ENCODE results near the gene PPP3CA. TPM values are rescaled to one million over a fixed set of nuclear protein-coding genes. Genes with fewer than 3 reads are reported as not detected.
A peak's percentile ranks its signal among the peaks of the same experiment; 100 is the strongest.

PPP3CA gene
- total and polyA plus RNA-seq, 2 of the 8 experiments (the other 6 are each of a cell fraction or from before 2014, with no cell fraction given) = 7.9 to 35.0 TPM

DNA sequence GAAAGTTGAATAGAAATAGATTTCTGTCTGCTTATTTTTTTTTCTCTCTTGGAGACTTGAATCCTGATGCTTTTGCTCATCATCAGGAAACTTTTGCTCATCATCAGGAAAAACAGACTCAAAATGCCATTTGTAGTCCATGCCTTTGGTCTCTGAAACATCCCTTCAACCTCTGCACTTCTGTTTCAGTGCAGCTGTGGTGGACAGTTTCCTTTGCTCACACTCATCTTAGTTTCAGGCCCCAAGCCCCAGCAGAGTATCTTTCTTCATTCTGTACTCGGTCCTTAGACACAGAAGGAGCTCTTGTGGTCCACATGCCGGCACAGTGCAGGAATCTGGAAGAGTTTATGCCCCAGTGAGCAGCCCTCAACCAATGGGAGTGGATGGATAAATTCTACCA, 337.9 kb downstream of the PPP3CA start:
- FAIRE-seq (no peak), DNase-seq (ENCODE audit: low read depth in 1 of 2, low spot score in 2 of 2) (no peak)
- H2AFZ ChIP-seq (ENCODE audit: low read length) = 0 out of 2 replicates have a peak overlapping the region, but pooled peaks have one; percentile 40
- no peak overlapping the region for H3K18ac ChIP-seq (ENCODE audit: extremely low read depth, low read length)
- no peaks in the 10 kb centered on the region for H3K79me2 ChIP-seq (ENCODE audit: control insufficient read depth in 1 of 2, insufficient read depth in 2 of 2, low read length in 2 of 2)
- H3K4me2 ChIP-seq (ENCODE audit: insufficient read depth in 1 of 2, low read depth in 2 of 2, low read length in 2 of 2) = no peak overlapping the region
- H3K9me3 ChIP-seq (ENCODE audit: insufficient read depth in 2 of 2, low read depth in 1 of 2, low read length in 1 of 2) = no peaks in the 10 kb centered on the region
- no peak overlapping the region for H2AK5ac ChIP-seq (ENCODE audit: low read depth, low read length)
- no peaks in the 10 kb centered on the region for H3K36me3 ChIP-seq (ENCODE audit: control insufficient read depth in 2 of 4, insufficient read depth in 4 of 4, low read length in 3 of 4)
- H3K27me3 ChIP-seq (replicated peaks in 1 of 4; ENCODE audit: control insufficient read depth in 3 of 4, extremely low read depth in 1 of 4, insufficient read depth in 3 of 4, low read length in 3 of 4) = no peaks in the 10 kb centered on the region
- CTCF ChIA-PET (ENCODE audit: partially characterized antibody) = no interaction called here
- no peak overlapping the region for H2BK120ac ChIP-seq (replicated peaks; ENCODE audit: low read depth, low read length)
- H4K20me1 ChIP-seq (replicated peaks in 1 of 2; ENCODE audit: control insufficient read depth in 1 of 2, insufficient read depth in 2 of 2, low read length in 2 of 2) = no peaks in the 10 kb centered on the region
- H4K5ac ChIP-seq (ENCODE audit: insufficient read length, low read depth, low read length) = no peak overlapping the region
- no peak overlapping the region for H2BK20ac ChIP-seq (ENCODE audit: low read length)
- H2BK5ac ChIP-seq (ENCODE audit: low read depth, low read length) = no peak overlapping the region
- no peak overlapping the region for H3K9ac ChIP-seq (replicated peaks in 1 of 4; ENCODE audit: extremely low read depth in 1 of 4, low read depth in 3 of 4, low read length in 3 of 4)
- H3K4me1 ChIP-seq (replicated peaks in 1 of 4; ENCODE audit: control insufficient read depth in 3 of 4, insufficient read depth in 4 of 4, low read length in 3 of 4) = no peaks in the 10 kb centered on the region
- no peaks in the 10 kb centered on the region for H3K79me1 ChIP-seq (ENCODE audit: low read depth, low read length)
- POLR2A ChIA-PET (ENCODE audit: partially characterized antibody) = interaction anchor here (1.0 kb wide), 1 partner anchor 21 kb away, joined by 3 read pairs; no protein-coding TSS in a partner anchor
- H4K8ac ChIP-seq (ENCODE audit: extremely low read depth, insufficient read depth, low read length) = no peak overlapping the region
- 92% methylated on average over 2 of the region's 2 CpGs; no CpG with 5 or more reads in 1 of the 2 experiments for WGBS, 2 experiments (ENCODE audit: extremely low coverage in 1 of 2, insufficient coverage in 1 of 2, insufficient read length in 1 of 2, insufficient replicate concordance in 2 of 2, low coverage in 1 of 2, low lambda C conversion rate in 2 of 2, missing lambda C conversion rate in 1 of 2)
- no peak overlapping the region for H3K14ac ChIP-seq (ENCODE audit: insufficient read length)
- no peak overlapping the region for H4K91ac ChIP-seq (replicated peaks; ENCODE audit: insufficient read length, low read length)
- H2BK12ac ChIP-seq (ENCODE audit: low read depth, low read length) = no peak overlapping the region
- no peak overlapping the region for H2BK15ac ChIP-seq (ENCODE audit: low read length)
- H3K4ac ChIP-seq (replicated peaks; ENCODE audit: insufficient read length, low read depth, low read length) = no peak overlapping the region
- H3K4me3 ChIP-seq (ENCODE audit: extremely low read depth in 1 of 4, insufficient read depth in 2 of 4, low read depth in 3 of 4, low read length in 4 of 4) = no peak overlapping the region
- TF ChIP-seq CBX8 (IDR thresholded peaks at IDR 0.05; ENCODE audit: borderline replicate concordance, low read depth, low read length) = no peak
- TF ChIP-seq SP2 (IDR thresholded peaks at IDR 0.05; ENCODE audit: low read length) = no peak
- TF ChIP-seq NANOG (IDR thresholded peaks at IDR 0.05; ENCODE audit: insufficient read depth, low read depth, low read length, poor library complexity, severe bottlenecking) = no peak
- no peak for TF ChIP-seq RXRA (IDR thresholded peaks at IDR 0.05; ENCODE audit: insufficient read depth, low read depth, low read length)
- TF ChIP-seq JUND (IDR thresholded peaks at IDR 0.05; ENCODE audit: low read length) = no peak
- no peak for TF ChIP-seq TCF12 (IDR thresholded peaks at IDR 0.05; ENCODE audit: low read depth, low read length)
- no peak for TF ChIP-seq BACH1 (IDR thresholded peaks at IDR 0.05; ENCODE audit: low read length)
- no peak for TF ChIP-seq CREB1 (IDR thresholded peaks at IDR 0.05)
- TF ChIP-seq, protein P1, sequence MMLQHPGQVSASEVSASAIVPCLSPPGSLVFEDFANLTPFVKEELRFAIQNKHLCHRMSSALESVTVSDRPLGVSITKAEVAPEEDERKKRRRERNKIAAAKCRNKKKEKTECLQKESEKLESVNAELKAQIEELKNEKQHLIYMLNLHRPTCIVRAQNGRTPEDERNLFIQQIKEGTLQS (IDR thresholded peaks at IDR 0.05; ENCODE audit: insufficient read depth, low read depth, low read length) = no peak
- no peak overlapping the region for H3K56ac ChIP-seq (replicated peaks; ENCODE audit: insufficient read length, low read depth, low read length)
- H3K23me2 ChIP-seq (ENCODE audit: low read depth, low read length) = no peaks in the 10 kb centered on the region
- no peak overlapping the region for H3K27ac ChIP-seq (ENCODE audit: low read depth, low read length)
- no peak overlapping the region for H3K23ac ChIP-seq (ENCODE audit: insufficient read length)

Data from H1 (cell line).